HG02884 (cell line): ENCODE results near the gene SEC14L5.
A peak's percentile ranks its signal among the peaks of the same experiment; 100 is the strongest.
"Not testable (repeated sequence)": the region's sequence is repeated elsewhere in the genome, so short reads cannot be mapped to it uniquely, and the experiment has no call there.

Experiments
- ATAC-seq: cut with Tn5 transposase; IDR thresholded peaks from one replicate; pipeline ENCODE4 v1.9.1; 2021; ENCODE audit warnings: mild to moderate bottlenecking, moderate library complexity; ENCODE audit not compliant: unreplicated experiment

The SEC14L5 gene

DNA sequence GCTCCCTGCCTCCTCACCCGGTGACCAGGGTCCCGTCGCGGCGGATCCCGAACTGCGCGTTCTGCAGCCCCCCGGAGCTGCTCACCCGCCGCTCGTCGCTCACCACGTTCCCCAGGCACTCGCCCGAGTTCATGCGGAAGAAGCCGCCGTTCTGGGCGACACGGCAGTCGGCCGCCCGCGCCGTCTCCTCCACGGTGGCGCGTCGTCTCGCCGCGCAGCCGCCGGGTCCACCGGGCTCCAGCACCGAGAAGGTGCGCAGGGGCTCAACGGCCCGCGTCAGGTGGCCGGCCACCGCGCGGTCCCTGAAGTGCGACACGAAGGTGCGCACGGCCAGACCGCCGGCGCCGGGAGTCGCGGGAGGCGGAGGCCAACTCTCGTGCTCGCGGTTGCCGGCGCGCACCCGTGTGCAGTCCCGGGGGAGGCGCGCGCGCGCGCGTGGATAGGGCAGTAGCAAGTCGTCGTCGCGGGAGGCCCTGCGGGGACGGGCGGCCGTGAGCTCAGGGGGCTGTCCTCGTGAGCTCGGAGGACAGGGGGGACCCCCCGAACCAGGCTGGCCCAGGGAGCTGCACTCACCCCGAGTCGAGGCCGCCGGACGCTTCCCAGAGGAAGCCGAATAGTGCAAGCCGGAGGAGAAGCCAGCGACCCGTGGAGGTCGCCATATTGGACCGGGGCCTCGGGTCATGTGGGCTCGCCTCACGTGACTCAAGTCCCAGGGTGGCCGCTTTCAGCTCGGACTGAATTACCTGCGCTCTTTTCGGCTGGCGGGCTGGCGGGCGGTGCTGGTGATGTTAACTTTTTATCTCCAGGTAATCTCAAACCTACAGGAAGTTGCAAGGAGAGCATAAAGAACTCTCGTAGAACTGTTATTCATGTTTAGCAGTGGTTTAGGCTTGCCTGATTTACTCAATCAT lies 75.4 kb downstream of the SEC14L5 start, which contains the start of gene NAGPA:
Gene NAGPA (minus strand): TSS at position 680 of the 911 bp plus-strand sequence. CDS start 21 bp downstream, at position 659.
- peak; percentile 84 for ATAC-seq

DNA sequence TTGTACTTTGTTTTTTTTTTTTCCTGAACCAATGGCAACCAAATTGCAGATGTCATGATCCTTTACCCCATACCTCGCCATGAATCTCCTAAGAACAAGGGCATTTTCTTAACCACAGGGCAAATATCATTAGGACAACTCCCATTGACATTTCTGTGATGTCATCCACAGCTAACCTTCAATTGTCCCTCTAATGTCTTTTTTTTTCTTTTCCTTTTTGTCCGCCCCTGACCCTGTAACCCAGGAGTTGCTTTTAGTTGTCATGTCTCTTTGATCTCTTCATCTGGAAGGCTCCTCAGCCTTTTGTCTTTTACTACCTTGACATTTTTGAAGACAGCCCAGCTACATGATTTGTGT lies 76.0 kb downstream of the SEC14L5 start:
- no peak for ATAC-seq

DNA sequence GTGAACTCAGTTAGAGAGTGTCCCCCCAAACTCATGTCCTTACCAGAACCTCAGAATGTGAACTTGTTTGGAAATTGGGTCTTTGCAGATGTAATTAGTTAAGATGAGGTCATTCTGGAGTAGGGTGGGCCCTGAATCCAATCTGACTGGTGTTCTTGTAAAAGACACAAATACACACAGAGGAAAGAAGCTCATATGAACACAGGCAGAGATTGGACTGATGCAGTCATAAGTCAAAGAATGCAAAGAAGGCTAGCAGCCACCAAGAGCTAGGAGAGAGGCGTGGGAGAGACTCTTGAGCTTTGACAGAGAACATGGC lies 77.7 kb downstream of the SEC14L5 start:
- ATAC-seq = no peak

DNA sequence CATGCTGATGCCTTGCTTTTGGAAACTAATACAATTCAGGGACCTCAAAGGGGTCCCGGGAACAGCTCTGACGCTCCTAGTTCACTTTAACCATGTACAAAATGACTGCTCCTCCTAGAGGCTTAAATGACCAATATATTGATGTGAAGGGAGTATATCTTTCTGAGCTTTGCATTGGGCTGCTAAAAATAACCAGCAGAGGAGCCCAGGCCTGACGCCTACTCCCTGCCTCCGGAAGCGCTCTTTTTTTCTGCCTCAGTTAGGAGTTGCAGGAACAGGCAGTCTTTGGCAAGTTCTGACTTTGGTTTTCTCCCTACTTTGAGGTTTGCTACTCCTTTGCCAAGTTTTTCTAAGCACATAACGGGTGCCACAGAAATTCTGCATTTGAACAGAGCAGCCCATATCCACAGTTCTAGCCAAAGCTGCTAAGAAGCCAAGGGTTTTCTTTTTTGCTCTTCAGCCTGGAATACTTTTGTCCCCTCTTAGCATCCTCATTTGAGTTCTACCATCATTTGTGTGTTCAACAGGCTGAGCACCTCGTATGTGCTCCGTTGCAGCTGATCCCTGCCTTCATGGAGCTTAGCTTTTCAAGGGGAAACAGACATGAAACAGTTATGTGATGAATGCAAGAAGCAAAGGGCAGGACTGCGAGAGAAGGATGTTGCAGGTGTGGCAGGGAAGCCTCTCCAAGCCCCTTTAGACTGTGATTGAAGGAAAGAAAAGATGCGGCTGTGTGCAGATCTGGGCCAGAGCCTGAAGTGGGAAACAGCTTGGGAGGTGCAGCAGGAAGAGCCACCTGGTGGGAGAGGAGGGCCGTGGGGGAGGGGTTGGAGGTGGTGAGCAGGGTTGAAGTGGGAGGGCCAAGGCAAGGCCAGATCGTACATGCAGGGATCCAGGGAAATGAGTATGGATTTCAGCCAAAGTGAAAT lies 78.4 kb downstream of the SEC14L5 start:
- ATAC-seq = no peak

DNA sequence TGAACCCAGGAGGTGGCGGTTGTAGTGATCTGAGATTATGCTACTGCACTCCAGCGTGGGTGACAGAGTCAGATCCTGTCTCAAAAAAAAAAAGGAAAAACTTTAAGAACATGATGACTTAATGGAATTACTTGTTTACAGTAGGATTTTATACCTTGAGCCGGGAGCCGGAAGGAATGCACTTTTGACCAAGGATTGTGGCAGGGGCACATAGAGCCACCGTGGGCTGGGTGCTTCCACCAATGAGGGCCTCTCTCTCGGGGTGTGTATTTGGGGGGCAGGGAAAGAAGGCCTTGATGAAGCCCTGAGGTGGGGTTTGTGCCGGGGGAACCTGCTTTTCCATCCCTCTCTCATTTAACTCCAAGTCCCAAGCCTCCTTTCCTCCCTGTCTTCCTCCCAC lies 82.3 kb downstream of the SEC14L5 start:
- no peak for ATAC-seq

DNA sequence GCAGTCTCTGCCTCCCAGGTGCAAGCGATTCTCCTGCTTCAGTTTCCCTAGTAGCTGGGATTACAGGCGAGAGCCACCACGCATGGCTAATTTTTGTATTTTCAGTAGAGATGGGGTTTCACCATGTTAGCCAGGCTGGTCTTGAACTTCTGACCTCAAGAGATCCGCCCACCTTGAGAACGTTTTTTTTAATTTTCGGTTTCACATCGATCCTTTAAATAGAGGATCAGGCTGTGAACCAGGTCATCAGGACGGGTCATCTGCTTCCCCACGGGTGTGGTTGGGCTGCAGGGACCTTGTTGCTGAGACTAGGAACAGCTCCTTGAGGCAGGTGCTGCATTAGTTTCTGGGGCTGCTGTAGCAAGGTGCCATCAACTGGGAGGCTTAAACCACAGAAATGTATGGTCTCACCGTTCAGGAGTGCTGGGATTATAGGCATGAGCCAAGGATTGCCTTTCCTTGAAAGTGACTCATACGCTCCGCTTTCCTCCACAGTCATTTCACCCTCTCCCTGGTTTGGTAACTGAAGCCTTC lies 83.5 kb downstream of the SEC14L5 start:
- ATAC-seq = peak; percentile 76

DNA sequence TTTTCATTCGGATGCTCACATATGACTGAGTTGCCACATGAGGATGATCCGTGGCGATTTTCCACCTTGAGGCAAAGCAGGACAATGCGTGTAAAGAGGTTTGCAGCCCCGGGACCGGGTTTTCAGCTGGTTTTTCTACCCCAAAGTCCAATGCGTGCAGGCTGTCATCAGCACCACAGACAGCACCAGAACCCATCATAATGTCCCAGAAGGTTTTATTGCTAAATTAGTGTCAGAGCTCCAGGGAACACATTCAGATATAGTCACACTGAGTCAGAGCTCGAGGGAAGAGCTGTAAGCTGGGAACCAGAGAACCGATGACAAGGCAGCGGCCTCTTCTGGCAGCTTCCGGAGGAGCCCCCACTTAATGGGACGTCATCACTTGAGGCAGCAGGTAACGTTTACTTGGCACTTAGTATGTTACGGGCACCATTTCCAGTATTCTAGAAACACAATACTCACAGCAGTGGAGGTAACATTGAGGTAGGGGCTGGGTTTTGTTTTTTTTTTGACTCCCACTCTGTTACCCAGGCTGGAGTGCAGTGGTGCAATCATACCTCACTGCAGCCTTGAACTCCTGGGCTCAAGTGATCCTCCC lies 84.5 kb downstream of the SEC14L5 start:
- no peak for ATAC-seq

DNA sequence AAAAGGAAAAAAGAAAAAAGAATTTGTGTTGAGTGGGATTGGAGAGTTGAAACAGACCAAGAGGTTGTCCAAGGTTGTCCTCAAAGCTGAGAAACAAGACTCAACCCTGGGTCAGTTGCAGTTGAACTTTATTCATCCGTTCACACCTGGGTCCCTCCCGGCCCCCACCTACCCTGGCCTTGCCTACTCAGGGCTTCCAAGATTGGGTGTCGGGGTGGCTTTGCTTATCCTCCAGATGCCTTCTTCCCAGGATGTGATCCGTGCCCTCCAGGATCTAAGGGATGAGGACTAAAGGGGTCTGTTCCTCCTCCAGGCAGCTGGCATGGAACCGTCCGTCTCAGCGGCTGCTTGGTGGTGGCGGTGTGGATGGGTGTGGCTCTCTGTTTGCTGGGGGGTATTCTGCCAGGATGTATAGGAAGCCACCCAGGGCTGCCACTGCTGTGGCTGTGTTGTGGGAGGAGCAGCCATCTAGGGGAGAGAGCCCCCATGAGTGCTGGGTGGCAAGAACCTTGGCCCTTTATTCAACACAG lies 85.9 kb downstream of the SEC14L5 start:
- no peak for ATAC-seq

DNA sequence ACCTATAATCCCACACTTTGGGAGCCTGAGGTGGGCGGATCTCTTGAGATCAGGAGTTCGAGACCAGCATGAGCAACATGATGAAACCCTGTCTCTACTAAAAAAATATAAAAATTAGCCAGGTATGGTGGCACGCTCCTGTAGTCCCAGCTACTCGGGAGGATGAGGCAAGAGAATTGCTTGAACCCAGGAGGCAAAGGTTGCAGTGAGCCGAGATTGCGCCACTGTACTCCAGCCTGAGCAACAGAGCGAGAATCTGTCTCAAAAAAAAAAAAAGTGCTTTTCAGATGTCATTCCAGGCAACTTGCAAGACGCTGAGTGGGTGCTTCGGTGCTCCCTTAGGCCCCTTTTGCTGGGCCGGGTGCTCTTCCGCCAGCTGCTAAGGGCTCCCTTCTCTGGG lies 86.5 kb downstream of the SEC14L5 start:
- not testable (repeated sequence) for ATAC-seq

DNA sequence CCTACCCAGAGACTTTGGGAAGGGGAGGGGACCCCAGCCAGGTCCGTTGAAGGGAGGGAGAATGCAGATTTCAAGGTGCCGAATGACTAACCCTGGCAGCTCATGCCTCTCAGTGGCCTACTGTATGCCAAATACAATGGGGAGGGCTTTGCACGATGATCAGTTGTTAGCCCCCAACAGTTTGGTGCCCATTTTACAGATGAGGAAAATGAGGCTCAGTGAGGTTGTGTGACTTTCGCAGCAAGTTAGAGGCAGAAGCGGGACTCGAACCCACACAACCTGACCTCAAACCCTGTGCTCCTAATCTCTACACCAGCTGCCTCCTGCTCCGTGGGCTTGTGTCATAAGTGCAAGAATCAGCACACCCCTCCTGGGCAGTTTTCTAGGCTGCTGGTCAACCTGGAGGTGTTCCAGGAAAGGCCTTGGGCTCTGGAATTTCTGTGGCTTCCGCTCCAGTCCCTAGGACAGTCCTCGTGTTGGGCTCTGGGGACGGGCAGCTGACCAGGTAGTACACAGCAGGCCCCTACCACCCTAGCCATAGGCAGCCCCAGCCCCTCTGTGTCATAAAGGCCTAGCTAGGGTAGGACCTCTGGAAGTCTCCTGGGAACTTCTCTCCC lies 87.5 kb downstream of the SEC14L5 start:
- ATAC-seq = no peak

DNA sequence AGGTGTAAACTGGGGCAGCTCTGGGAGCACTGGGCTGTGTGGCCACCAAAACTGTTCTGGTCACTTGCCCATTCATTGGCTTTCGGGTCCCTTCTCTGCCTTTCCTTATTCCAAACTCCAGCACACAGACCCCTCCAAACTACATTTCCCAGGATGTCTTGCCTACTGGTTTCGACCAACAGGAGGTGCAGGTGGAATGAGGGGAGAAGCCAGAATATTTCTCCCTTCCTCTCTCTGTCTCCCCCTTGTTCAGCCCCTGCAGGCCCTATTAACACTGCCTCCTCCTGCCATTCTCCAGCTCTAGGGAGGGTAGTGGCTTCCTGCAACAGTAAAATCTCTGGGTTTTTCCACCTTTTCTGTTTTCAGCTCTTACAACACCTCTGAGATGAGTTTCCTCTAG lies 88.8 kb downstream of the SEC14L5 start:
- no peak for ATAC-seq

DNA sequence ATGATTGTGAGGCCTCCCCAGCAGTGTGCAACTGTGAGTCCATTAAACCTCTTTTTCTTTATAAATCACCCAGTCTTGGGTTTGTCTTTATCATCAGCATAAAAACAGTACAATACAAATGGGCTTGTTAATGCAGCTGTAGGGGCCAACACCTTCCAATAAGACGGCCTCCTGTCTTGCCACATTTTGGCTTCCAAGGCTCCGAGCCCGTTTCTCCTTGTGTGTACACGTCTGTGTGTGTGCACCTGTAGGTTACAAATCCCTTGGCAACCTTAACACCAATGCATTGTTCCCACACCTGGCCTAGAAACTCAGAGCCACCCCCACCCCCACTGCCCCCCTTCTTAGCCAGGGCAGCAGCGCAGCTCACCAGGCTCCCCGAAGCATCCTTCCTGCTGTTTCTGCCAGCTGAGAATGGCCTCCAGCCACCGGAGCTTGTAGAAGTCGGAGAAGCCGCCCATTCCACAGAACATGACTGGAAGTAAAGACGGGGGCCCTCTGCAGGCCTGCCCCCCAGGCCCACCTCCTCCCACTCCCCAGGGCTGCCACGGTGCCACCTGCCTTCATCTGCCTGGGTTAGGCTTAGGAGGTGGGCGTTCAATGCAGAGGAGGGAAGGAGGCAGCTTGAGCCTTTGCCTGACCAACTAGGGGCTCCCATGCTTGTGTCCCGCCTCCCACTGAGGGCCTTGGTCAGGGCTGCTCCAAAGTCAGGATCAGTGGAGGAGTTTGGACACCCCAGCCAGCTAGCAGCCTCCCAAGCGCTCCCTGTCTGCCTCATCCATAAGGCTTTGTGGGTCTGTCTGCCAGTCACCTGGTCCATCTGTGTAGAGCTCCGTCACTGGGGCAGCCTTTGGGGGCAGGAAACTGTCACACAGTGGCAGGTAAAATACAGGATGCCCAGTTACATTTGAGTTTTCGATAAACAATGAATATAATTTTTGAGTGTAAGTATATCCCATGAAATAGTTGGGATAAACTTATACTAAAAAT lies 97.0 kb downstream of the SEC14L5 start:
- ATAC-seq = no peak

DNA sequence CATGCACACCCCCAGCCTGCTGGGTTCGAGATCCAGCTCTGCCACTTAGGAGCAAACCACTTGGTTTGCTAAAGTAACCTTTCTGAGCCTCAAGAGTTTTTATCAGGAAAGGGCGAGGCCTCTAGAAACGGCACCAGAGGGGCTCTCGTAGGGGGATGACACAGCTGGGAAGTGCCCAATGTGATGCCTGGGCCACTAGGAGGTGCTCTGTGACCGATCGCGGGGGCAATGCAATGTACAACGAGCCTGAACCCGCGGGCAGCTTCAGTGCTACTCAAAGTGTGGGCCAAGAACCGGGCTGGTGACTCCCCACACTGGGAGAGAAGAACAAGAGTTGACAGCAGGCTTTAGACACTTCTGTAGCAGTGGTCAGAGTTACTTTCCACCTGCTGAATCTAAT lies 98.2 kb downstream of the SEC14L5 start:
- ATAC-seq = no peak

DNA sequence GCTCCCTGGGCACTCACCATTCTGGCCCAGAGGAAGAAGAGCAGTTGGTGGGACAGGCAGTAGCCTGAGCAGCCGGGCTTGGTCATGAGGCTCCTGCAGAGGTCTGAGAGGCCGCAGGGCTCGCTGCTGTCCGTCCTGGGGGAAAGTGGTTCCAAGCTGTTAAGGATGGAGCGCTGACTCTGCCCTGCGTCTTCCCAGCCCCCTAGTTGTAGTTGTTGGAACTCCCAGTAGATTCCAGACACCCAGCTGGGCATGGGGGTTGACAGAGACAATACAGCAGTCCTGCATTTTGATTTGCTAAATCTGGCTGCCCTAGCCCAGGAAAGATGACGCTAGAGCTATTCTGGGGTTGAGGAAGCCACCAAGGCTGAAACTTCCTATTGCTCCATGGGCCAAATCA lies 100.3 kb downstream of the SEC14L5 start:
- no peak for ATAC-seq

DNA sequence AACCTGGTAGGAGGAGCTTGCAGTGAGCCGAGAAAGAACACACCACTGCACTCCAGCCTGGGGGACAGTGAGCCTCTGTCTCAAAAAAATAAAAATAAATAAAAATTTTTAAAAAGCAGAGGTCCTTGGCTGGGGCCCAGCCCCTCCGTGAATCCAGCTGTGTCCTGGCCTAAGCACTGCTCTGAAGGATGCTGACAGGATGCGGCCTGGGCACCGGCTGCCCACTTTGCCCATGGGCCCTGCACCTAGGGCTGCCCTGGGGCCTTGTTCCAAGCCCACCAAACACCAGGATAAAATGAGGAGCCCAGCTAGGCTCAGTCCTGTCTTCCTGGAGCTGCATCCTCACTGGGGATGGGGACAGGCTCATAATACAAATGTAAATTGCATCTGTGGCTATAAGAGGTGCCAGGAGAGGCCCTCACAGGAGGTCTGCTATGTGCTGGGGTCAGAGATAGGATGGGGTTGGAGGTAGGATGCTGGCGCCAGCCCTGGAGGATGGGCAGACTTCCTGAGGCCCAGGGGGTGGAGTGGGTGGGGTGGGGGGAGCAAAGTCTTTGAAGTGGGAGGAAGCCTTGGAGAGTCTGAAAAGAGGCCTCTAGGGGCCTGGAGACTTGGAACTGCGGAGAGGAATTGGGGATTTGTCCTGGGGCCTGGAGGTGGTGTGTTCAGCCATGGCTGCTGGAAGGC lies 101.4 kb downstream of the SEC14L5 start:
- ATAC-seq = no peak

DNA sequence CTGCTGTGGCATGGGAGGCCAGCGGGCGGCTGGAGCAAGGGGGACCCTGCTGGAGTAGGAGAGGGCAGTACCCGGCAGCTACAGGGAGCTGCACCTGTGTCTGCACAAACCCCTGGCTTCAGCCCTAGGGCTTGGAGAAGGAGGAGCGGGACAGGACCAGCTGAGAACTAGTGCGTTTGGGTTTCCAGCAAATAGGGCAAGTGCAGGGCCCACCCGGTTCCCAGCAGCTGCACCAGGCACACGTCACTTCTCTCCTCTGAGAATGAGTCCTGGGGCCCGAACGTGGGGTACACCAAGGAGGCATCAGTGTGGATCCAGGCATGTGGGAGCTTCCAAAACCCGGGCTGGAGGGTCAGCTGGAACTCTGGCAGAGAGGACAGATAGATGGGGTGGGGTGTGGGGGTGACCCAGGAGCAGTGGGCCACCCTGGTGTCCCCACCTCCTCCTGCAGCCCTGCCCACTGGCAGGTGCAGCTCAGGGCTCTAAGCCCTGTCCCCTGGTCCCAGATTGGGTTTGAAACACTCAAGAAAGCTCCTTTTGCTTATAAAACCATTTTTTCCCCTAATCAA lies 102.0 kb downstream of the SEC14L5 start:
- ATAC-seq = no peak

DNA sequence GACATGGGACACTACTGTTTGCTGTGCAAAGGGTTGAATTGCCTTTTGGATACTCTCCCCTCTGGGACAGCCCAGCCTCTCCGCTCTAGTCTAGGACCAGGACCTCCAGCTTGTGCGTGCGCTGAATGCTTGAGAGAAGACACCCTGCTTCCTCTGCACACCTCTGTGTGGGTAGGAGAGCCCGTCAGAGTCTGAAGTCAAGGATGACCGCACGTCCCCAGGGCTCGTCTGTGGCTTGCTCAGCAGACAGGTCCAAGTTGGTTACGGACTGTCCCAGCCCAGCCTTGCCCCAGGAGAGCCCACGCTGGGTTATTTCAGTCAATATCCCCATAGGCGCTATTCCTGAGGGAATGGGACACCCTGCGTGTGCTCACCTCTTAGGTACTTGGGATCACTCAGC lies 103.9 kb downstream of the SEC14L5 start:
- ATAC-seq = peak; percentile 63
